Panc1 (cell line): ENCODE data around the gene ADISSP. TPM values are rescaled to one million over a fixed set of nuclear protein-coding genes. Genes with fewer than 3 reads are reported as not detected.

Source experiments
- ATAC-seq: fragments of 200-7000 bp; cut with Tn5 transposase; 2 replicates; pipeline ENCODE4 v1.9.1; 2020; ENCODE audit warnings: mild to moderate bottlenecking, moderate library complexity
- BruUV-seq: library from RNA; stranded (reverse); fragments of 400-500 nt; replicated peaks from 2 replicates; lab custom pipeline; 2021; lab: Mats Ljungman, UMichigan
- CTCF ChIA-PET: fragments of 300-600 bp; sonication (Branson Sonifier 250); formaldehyde crosslinking; loops from one replicate; lab custom pipeline; 2022; ENCODE audit warnings: antibody characterized with exemption; lab: Charles Lee
- POLR2A ChIA-PET: fragments of 300-600 bp; sonication (Branson Sonifier 250); formaldehyde crosslinking; loops from one replicate; lab custom pipeline; 2022; ENCODE audit warnings: antibody characterized with exemption; lab: Charles Lee
- DNase-seq: peaks from one replicate; pipeline ENCODE4 v3.0.0-alpha.2; 2010; ENCODE audit warnings: low read depth, low spot score
- H3K27ac ChIP-seq: 2 replicates; pipeline ENCODE4 v1.5.1; 2011; ENCODE audit warnings: mild to moderate bottlenecking, low read length, inconsistent platforms
- H3K27me3 ChIP-seq: fragments of 200-500 bp; sonication (Bioruptor generic); 2 replicates; pipeline ENCODE4 v1.6.0; 2014; ENCODE audit warnings: low read length, inconsistent platforms; ENCODE audit not compliant: control insufficient read depth, insufficient read depth
- H3K36me3 ChIP-seq: fragments of 200-500 bp; sonication (Bioruptor generic); 2 replicates; pipeline ENCODE4 v1.5.1; 2014; ENCODE audit warnings: inconsistent platforms, mild to moderate bottlenecking, low read length, moderate library complexity; ENCODE audit not compliant: control insufficient read depth, insufficient read depth
- H3K4me1 ChIP-seq: 2 replicates; pipeline ENCODE4 v1.5.1; 2011; ENCODE audit warnings: inconsistent platforms, mild to moderate bottlenecking, low read length, moderate library complexity; ENCODE audit not compliant: control insufficient read depth, insufficient read depth
- H3K4me3 ChIP-seq, 2 experiments: 2 replicates each; pipeline ENCODE4 v1.5.1; 2011 to 2012; ENCODE audit warnings: low read depth in 2 of 2, low read length in 2 of 2, mild to moderate bottlenecking in 2 of 2, inconsistent platforms in 1 of 2, moderate library complexity in 1 of 2
- H3K9me3 ChIP-seq: fragments of 200-500 bp; sonication (Bioruptor generic); 2 replicates; pipeline ENCODE4 v1.5.1; 2014; ENCODE audit warnings: low read depth, mild to moderate bottlenecking, inconsistent platforms, low read length, moderate library complexity; ENCODE audit not compliant: control insufficient read depth, insufficient read depth
- CTCF ChIP-seq: fragments of 450-650 bp; IDR thresholded peaks from 2 replicates; pipeline ENCODE4 v1.5.1; 2017; ENCODE audit warnings: mild to moderate bottlenecking
- POLR2AphosphoS5 ChIP-seq: IDR thresholded peaks from 2 replicates; pipeline ENCODE4 v1.6.1; 2012; ENCODE audit warnings: mild to moderate bottlenecking, low read depth, low read length, moderate library complexity
- REST ChIP-seq, 2 experiments: IDR thresholded peaks; 2 replicates each; pipeline ENCODE4 v1.6.1; 2011 to 2012; ENCODE audit warnings: low read depth in 2 of 2, control low read depth in 1 of 2, low read length in 1 of 2, mild to moderate bottlenecking in 1 of 2, moderate library complexity in 1 of 2; ENCODE audit not compliant: insufficient read depth in 1 of 2
- SIN3A ChIP-seq: IDR thresholded peaks from 2 replicates; pipeline ENCODE4 v1.6.1; 2012; ENCODE audit warnings: low read depth, mild to moderate bottlenecking, low read length, moderate library complexity, borderline replicate concordance; ENCODE audit not compliant: insufficient read depth
- TCF7L2 ChIP-seq: IDR thresholded peaks from 2 replicates; pipeline ENCODE4 v1.6.1; 2011; ENCODE audit warnings: mild to moderate bottlenecking, low read depth, low read length, inconsistent platforms
- in situ Hi-C: cut with HindIII; loops from 2 replicates; pipeline ENCODE4 v1.10.0; 2016; ENCODE audit warnings: low sequenced_read_pairs, low pct_unique_long_range_greater_than_20kb
- intact Hi-C: fragments of 100-400 bp; cut with micrococcal nuclease; formaldehyde crosslinking; loops from one replicate; pipeline ENCODE4 v1.10.0; 2022; ENCODE audit not compliant: unreplicated experiment
- total RNA-seq: library from RNA; stranded (reverse); gene quantifications from one replicate; pipeline ENCODE4 v1.2.1, GENCODE V29; 2021; ENCODE audit not compliant: unreplicated experiment

ADISSP gene
- total RNA-seq, 1 experiment from 2014 or later = 100 TPM

GRCh38 chr20:3732327-3733118 is 35.0 kb downstream of the ADISSP start, which contains the start of gene HSPA12B:
HSPA12B (plus strand) TSS chr20:3732685; CDS start chr20:3738675, 5,990 bp downstream.
- no peak for TF ChIP-seq TCF7L2
- no peak for TF ChIP-seq POLR2AphosphoS5
- no peak for TF ChIP-seq CTCF
- TF ChIP-seq SIN3A = no peak
- no peak for TF ChIP-seq REST (IDR thresholded peaks at IDR 0.05; ENCODE audit: insufficient read depth in 1 of 2, low read depth in 2 of 2, low read length in 1 of 2)
- Histone ChIP-seq H3K9me3 (no peaks in the 10 kb centered on the region), H3K36me3 (no peaks in the 10 kb centered on the region), H3K4me3 (no peak within 1 kb of the TSS), H3K27me3 (no peaks in the 10 kb centered on the region; the same call in 1 of the 2 replicates), H3K27ac (no peak within 1 kb of the TSS), H3K4me1 (no peaks in the 10 kb centered on the region)
- in situ Hi-C loops = no loop called here
- CTCF ChIA-PET = no interaction called here
- DNase-seq (no peak), ATAC-seq (no peak)
- BruUV-seq = no TSS peak
- POLR2A ChIA-PET = no interaction called here
- intact Hi-C loops = no loop called here

- POLR2A ChIA-PET = no interaction called here
- TF ChIP-seq REST (IDR thresholded peaks at IDR 0.05; ENCODE audit: insufficient read depth in 1 of 2, low read depth in 2 of 2, low read length in 1 of 2) (no peak), SIN3A (no peak), TCF7L2 (no peak), POLR2AphosphoS5 (no peak), CTCF (no peak)
- Histone ChIP-seq H3K9me3 (no peaks in the 10 kb centered on the region), H3K27me3 (peaks cover under 1% of the 10 kb centered on the region; the same call in 1 of the 2 replicates), H3K4me1 (0 out of 2 replicates have a peak, but pooled peaks cover 3% of the 10 kb centered on the region), H3K36me3 (no peaks in the 10 kb centered on the region), H3K4me3 (no peak overlapping the region), H3K27ac (no peak overlapping the region)
- intact Hi-C loops (no loop called here), in situ Hi-C loops (no loop called here)
- ATAC-seq (no peak), DNase-seq (no peak)
- BruUV-seq = no TSS peak
- CTCF ChIA-PET = no interaction called here
Measured at GRCh38 chr20:3731944-3732326, 35.6 kb downstream of the ADISSP start.
